Activated effector memory CD4-positive, alpha-beta T cell treated with Interleukin-2 at 50 U/mL for 16 hours (primary cell): ENCODE measurements around the gene GNAZ.

Experiments used
- DNase-seq: peaks from one replicate; pipeline ENCODE4 v3.0.0-alpha.2; 2020

The GNAZ gene

DNA sequence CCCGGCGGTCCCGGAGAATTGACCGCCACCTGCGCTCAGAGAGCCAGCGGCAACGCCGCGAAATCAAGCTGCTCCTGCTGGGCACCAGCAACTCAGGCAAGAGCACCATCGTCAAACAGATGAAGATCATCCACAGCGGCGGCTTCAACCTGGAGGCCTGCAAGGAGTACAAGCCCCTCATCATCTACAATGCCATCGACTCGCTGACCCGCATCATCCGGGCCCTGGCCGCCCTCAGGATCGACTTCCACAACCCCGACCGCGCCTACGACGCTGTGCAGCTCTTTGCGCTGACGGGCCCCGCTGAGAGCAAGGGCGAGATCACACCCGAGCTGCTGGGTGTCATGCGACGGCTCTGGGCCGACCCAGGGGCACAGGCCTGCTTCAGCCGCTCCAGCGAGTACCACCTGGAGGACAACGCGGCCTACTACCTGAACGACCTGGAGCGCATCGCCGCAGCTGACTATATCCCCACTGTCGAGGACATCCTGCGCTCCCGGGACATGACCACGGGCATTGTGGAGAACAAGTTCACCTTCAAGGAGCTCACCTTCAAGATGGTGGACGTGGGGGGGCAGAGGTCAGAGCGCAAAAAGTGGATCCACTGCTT lies 25.5 kb downstream of the GNAZ start:
- DNase-seq = no peak

DNA sequence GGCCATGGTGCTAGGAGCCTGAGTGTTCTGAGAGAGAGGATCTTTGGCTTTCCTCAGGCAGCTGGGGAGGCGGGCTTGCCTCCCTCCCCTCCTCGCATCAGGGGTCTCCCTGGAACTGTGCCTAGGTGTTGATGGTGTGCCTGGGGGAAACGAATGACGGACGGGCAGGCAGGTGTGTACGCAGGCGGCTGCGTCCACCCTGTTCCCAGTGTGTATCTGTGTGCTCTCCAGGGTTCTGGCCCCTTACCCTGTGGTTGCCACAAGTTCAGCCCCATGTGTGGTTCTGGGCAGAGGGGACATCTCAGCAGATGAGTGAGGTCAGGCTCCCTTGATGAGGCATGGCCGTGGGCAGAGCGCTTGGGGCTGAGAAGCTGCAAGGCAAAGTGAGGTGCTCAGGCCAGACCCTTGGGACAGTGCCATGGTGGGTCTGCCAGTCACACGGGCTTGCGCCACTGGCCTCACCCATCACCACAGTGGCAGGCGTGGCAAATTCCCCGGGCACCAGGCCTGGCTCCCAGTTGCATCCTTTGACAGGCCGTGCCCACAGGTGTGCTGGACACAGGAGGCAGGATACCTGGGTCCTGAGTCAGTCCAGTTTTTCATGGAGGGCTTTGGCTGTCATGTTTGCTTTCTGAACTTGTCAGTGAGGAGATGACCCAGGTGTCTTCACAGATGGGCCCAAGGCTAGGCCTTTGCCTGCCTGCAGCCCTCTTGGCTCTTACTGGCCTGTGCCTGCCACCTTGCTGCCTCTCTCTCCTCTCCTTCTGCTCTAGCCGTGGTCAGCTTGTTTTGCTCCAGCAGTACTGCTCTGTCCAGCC lies 27.3 kb downstream of the GNAZ start:
- no peak for DNase-seq

DNA sequence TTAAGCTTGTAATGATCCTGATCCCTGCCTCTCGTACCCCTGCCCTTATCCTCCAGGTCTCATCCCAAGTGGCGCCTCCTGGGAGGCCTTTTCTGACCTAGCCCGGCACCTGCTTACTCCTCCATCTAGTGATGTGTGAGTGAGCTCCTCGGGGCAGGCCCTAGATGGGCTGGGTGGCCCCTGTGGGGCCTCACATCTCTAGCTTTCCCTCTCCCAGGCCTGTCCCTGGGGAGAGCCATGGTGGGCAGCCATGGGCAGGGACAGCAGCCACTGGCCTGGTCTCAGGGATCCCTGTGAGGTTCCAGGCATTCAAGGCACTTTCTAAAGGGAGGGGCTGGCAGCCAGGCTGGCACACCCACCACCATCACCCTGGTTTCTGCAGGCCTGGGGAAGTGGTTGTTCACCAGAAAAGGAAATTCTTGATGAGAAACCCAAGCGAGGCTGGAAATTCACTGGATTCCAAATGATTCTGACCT lies 27.9 kb downstream of the GNAZ start:
- no peak for DNase-seq

DNA sequence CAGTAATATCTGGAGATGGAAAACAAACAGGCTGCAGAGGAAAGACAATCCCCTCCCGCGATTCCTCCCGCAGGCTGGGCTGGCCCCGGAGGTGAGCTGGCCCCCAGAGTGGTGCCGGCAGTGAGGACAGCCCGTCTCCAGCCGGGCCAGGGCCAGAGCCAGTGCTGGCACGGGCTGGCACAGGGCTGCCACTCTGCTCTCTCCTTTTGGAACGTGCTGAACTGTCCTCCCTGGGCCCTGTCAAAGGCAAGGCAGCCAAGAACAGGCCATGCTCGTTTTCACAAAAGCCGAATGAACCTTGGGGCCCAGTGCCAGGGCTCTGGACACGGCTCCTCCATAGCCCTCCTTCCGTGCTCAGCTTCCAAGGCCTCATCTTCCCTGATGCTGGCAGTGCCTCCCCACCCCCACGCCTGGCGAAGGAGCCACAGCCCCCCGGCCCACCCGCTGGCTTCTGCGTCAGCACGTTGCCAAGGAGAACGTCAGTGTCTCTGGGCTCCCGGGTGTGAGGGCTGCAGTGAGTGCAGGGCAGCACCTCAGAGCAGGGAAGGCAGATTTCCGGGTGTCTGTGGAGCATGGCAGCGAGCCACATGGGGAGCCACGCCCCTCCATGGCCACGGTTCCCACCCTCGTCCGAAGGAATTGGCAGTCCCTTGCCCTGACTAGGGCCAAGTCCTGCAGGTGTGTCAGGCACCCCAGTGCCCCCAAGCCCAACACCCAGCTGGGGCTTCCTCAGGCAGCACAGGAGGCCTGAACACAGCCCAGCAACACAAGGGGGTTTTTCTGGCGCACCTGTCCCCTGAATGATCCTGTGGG lies 28.6 kb downstream of the GNAZ start:
- no peak for DNase-seq

DNA sequence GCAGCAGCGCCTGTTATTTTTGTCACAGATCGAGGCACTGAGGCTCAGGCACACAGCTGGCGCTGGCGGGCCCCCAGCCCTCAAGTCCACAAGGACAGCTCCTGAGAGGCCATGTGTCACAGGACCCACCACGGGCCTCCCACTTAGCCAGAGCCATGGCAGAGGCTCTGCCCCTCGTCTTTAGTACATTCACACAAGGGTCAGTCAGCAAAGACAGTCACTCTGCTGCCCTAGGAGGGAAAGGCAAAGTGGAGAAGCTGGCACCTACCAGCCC lies 29.1 kb downstream of the GNAZ start:
- DNase-seq = no peak

DNA sequence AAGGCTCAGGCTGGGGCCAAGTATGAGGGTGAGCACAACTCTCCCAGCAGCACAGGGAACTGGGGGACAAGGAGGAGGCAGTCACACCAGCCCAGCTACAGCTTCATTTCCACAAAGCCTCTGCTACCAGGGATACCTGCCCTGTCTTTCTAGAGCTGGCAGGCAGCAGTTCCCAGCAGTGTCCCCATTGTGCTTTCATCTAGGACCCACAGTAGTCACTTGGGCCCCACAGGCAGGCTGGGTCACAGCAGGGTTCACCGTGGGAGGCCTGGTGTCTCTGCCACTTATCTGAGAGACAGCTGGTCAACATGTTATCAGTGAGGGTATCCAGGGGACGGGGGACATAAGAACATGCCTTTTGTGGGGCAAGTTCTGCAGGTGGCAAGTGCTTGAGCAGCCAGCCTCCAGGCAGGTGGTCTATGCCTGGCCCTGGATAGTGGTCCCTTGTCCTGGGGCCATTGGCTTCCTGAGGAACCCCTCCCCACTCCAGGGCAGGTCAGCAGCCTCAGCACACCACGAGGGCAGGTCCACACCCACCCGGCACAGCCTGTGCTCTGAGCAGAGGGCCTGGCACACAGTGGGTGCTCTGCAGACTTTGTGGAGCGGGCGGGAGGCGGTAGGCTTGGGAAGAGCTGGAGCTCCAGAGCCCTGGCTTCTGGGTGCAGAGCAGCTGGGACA lies 29.9 kb downstream of the GNAZ start:
- DNase-seq = no peak

DNA sequence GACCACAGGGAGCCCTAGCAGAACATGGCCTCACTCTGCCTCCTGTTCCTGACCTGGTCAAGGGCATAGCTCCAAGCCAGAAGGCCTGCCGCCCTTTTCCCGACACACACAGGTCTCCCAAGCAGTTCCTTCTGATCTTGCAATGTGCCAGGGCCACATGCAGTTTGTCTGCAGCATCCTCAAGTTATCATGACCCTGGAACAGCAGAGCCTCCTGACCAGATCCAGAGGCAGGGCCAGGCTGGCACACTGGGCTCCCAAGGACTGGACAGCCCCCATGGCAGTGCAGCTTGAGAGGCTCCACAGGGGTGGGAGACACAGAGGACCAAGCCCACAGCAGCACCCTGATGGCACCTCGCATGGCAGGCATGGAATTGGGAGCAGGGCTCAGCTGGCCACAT lies 31.2 kb downstream of the GNAZ start:
- no peak for DNase-seq

DNA sequence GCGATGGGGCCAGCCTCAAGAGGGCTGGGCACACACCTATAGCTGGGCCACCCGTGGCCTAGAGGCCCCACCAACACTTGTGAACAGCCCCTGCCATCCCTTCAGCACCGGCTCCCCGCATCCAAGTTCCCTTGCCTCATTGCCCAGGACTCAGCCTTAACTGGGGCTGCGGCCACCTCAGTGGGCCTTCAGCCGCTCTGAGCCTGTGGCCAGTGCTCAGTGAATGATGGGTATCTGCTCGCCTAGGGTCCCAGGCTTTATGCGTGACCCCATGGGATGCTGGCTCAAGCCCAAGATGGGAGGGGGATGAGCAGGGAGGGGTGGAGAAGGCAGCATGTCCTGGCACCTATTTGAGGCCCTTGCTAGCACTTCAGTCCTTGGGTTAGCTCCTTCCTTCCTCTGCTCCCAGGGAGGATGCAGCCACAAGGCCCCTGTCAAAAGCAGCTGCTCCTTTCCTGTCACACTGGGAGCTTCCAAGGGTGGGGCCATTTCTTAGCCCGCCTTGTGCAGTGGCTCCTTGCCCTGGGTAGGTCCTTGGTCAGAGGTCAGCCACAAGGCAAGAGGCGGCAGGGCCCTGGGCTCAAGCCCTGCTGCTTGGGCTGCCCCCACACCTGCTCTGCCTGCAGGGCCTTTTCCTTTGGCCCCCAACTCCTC lies 31.8 kb downstream of the GNAZ start:
- DNase-seq = no peak

DNA sequence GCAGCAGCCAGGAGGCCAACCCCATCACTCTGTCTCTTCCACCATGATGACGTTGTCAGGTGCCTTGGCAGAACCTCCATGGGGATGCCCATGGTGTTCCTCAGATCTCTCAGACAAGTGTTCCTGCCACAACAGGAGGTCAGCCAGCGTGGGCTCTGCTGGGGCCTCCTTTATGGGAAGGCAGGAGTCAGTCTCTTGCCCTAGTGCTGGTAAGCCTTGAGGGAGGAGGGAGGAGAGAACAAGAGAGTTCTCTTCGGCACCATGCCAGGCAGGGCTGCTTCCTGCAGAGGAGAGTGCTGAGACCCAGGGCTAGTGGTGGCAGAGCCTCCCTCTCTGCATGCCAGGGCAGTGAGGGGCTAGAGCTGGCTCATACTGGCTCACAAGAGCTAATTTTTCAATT lies 32.5 kb downstream of the GNAZ start:
- DNase-seq = no peak

DNA sequence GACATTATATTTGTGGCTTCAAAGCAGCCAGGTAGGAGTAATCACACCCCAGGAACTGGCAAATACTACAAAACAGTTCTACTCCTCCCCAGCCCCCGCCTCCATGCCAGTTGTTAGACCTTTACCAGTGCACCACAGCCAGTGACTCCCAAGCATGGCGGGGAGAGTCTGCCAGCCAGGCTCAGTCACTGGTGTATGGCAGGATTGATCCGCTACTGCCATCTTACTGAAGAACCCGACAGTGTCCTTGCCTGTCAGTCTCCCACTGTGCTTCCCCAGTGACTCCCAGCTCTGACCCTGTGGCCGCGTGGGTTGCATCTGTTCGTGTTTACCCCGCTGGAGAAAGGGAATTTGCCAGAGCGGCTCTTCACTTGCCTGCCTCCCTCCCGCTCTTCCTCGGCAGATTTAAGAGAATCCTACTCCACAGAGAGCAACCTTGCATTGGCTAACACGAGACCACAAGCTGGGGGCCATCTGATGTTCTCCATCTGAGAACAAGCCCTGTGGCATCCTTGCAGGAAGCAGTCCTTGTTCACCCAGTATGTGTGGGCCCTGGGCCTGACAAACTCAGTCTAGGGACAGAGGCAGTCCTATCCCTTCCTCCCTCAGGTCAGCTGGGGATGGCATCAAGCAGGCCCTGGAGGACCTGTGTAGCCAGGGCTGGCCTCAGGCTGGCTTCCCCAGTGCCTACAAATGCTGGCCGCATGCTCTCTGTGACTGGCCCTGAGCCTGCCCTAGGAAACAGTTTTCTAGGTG lies 33.1 kb downstream of the GNAZ start:
- DNase-seq = no peak

DNA sequence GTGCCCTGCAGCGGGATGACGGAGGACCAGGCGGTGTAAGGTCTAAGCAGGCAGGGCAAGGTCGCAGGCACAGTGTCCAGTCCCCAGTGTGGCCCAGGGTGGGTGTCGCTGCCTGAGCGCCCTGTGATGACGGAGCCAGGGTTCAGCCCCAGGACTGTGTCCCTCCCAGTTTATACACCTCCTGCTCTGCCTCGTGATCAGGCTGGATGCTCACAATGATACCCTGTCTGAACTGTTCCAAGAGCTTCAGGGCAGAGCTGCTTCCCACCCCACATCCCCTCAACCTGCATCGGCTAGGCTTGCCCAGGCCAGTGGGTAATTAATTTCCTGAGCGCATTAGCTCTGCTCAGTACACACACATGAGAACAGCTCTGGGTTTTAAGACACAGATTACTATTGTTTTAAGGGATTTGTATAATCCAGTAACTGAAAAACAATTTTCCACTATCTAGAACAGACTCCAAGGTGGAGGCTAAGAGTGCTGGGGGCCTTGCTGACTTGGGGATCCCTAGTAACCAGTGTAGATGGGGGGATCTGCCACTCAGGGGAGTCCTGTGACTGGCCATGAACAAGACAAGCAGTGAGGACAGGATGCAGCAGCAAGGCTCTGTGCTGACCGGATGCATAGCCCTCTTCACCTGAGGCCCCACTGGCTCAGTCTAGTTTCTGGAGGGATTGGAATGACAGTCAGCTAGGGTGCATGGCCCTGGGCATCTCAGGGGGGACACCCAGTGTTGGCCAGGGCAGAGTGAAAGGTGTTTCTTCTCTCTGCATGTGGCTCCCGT lies 34.1 kb downstream of the GNAZ start:
- DNase-seq = no peak

DNA sequence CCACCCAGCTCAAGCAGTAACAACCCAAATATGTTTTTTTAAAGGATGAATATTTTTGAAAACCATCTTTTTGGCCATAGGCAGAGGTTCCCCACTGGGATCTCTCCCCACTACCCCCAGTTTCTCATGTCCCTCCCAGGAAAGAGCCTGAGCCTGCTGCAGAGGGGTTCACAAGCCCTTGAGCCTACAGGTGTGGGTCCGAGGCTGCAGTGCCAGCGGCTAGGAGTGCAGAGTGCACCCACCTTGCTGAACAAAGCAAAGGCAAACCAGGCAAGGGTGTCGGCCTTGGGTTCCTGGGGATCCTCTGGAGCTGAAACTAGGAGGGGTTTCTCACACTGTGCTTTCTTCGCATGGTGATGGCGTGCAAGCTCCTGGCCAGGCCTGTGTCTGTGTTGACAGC lies 35.0 kb downstream of the GNAZ start:
- DNase-seq = no peak

DNA sequence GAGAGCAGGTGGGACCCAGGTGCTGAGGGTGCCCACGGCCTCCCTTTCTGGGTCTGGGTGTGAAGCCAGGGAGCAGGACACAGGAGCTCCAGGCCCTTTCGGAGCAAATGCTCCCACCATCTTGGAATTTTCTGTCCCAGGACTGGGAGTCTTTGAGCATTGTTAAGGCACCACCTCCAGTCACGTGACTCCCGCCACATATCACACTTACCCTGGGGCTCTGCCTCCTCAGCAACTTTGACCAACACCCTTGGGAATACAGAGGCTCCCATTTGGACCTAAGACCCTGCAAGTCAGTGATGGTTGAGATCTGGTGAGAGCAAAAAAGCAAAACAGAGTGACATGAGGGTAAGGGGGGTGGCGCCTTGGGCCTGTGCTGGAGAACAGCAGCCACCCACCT lies 35.6 kb downstream of the GNAZ start:
- DNase-seq = no peak

DNA sequence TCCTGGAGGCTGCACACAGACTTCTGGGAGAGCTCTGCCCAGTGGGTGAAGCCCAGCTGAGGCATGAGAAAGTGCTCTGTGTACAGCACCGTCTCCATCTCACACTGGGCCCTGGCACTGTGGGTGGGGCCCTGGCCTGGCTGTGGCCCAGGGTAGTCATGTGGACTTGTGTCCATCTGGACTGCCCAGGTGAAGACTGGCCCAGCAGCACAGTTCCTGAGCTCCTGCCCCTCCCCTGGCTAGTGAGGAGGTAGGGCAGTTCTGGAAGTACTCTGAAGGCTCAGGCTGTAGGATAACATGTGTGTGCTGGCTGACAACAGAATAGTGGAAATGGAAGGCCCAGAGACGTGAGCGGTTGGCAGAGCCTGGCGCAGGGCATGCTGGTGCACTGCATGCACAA lies 36.0 kb downstream of the GNAZ start:
- DNase-seq = no peak

DNA sequence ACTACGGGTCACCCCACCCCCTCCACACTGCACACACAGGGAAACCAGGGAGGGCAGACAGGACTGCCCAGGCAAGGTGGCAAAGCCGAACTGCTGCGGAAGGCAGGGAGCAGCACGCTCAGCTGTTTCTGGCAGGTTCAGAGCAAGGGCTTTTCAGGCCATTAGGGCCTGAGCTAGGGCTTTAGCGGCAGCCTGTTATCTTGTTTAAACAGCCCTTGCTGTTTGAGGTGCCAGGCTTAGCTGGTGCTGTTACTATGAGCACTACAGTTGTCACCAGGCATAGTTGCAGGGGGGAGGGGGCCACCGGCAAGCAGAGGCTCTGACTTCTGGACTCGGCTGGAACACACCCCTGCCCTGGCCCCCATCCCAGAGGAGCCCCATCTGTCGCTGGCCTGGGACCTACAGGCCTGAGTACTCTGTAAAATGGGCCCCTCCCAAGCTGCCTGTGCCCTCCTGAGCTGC lies 36.6 kb downstream of the GNAZ start:
- no peak for DNase-seq

DNA sequence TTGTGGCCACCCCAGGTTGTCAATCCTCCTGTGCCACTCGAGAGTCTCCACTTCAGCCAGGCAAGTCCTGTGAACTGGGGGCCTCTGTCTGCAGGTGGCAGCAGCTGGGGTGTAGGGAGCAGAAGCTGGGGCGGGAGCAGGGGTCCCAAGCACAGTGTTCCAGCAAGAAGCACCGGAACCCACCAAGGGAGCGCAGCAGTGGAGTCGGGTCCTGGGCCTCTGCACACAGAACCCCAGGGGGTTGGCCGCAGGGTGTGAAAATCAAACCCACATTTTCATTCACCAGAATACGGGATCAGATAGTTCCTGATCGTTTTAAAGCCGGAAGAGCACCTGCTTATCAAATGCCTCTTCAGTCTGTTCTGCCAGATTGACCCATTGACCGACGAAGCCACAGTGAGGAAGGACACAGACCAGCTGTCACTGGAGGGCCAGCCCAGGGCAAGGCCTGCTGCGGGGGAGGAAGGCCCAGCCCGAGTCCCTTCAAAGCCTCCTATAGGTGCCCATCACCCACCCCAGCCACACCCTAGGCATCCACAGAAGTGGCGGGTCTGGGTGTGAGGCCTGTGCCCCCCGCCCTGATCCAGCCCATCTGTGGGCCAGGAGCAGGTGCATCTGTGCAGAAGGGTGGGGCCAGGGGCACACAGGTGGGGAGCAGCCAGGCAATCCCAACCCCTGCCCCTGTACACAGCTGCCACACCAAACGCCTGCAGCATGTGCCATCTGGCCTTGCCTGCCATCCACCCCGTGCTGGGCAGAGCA lies 37.3 kb downstream of the GNAZ start:
- DNase-seq = no peak

DNA sequence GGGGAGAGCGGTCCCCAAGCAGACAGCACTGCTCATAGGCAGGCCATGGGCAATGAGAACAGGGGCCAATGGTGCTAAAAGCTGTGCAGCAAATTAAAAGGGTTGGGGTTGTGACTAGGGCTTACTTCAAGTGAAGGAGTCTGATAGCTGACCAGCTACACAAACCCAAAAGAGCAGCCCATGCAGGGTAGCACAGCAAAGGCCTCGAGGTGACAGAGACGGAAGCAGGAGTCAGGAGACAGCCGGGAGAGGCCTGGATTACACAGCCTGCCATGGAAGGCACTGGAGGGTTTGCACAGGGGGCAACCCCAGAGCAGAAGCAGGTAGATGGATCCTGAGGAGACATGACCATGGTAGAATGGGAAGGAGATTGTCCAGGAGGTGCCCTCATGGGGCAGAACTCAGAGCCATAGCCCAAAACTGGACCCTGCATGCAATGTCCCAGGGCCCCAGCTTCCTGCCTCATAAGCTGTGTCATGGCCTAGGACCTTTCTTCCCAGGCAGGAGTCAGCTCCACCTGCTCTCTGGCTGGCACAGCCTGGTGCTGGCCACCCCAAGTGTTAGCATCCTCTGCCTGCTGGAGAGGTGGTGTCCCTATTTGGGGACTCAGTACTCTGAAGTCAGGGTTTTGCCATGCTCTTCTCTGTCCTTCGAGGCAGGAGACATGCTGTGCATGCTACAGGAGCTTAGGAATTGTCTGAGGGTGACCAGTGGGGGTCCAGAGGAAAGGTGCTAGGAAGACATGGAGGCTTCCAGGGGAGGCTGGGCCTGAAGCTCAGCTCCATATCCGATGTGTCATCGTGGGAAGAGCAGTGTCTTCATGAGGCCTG lies 38.1 kb downstream of the GNAZ start:
- no peak for DNase-seq

DNA sequence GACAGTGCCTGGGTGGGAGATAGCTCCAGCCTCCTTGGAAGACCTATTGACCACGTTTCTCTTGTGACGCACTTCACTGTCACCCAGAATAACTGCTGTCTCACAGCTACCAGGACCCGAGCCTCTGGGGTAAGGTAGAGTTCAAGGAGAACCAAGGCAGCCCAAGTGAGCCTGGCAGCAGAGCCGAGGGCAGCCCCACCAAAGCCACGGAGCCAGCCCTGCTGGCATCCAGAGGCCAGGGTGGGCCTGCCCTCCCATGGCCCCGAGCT lies 38.7 kb downstream of the GNAZ start:
- no peak for DNase-seq

DNA sequence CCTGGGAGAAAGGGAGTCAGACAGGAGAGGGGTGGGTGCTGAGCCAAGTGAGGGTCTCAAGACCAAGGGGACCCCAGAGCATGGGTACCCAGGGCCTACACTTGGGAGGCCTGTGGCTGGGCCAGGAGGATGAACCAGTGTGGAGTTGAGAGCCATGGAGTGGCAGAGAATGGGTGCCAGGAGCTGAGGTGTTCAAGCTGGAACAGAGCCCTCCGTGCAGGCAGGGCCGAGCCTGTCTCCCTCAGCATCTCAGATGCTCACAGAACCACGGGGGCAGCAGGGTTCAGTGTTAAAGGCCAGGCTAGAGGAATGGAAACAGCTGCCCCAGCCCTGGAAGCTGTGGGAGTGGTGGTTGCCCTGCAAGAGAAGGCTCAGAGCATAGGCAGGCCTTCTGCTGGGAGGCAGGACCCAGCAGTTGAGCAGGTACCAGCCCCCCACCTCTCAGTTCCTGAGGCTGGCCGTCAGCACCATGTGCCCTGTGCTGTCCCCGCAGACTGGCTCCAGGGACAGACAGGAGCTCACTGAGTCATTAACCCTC lies 39.2 kb downstream of the GNAZ start:
- no peak for DNase-seq
